GM12878 (cell line): ENCODE measurements around the gene IGF2R. TPM values are rescaled to one million over a fixed set of nuclear protein-coding genes. Genes with fewer than 3 reads are reported as not detected.
A peak's percentile ranks its signal among the peaks of the same experiment; 100 is the strongest.

Experiments
- ATAC-seq: fragments of 200-7000 bp; cut with Tn5 transposase; 3 replicates; pipeline ENCODE4 v1.9.1; 2020; ENCODE audit warnings: mild to moderate bottlenecking, moderate library complexity
- BruUV-seq: library from RNA; stranded (reverse); fragments of 400-500 nt; replicated peaks from 2 replicates; lab custom pipeline; 2021; lab: Mats Ljungman, UMichigan
- CTCF ChIA-PET: fragments of 300-600 bp; sonication (Branson Sonifier 250); formaldehyde crosslinking; extraction: SDS; loops from one replicate; lab custom pipeline; 2021; ENCODE audit warnings: inconsistent platforms; lab: Yijun Ruan, JAX
- POLR2A ChIA-PET: fragments of 350-600 bp; formaldehyde crosslinking; extraction: SDS; loops from one replicate; lab custom pipeline; 2021; ENCODE audit warnings: inconsistent platforms; lab: Charles Lee
- RAD21 ChIA-PET: fragments of 300-600 bp; sonication (Branson Sonifier 250); formaldehyde crosslinking; loops from one replicate; lab custom pipeline; 2023; ENCODE audit warnings: antibody characterized with exemption; ENCODE audit not compliant: unreplicated experiment; lab: Charles Lee
- SMC1A ChIA-PET: fragments of 300-600 bp; sonication (Branson Sonifier 250); formaldehyde crosslinking; loops from one replicate; lab custom pipeline; 2023; ENCODE audit not compliant: unreplicated experiment, uncharacterized antibody; lab: Charles Lee
- DNase-seq: peaks from one replicate; pipeline ENCODE4 v3.0.0-alpha.2; 2011; ENCODE audit warnings: low read depth, low spot score
- FAIRE-seq: peaks from 3 replicates; lab custom pipeline; 2011; peaks lifted over from hg19 to GRCh38; lab: Jason Lieb, UNC
- H2AFZ ChIP-seq: 2 replicates; pipeline ENCODE4 v1.6.0; 2011; ENCODE audit warnings: low read depth, low read length, control low read depth; ENCODE audit not compliant: control insufficient read depth
- H3K27ac ChIP-seq: 2 replicates; pipeline ENCODE4 v1.5.1; 2011; ENCODE audit warnings: control low read depth; ENCODE audit not compliant: control insufficient read depth, insufficient read depth
- H3K27me3 ChIP-seq, 2 experiments: replicated peaks in 1 of 2; 2 replicates each; pipeline versions ENCODE4 v1.6.0 to v1.6.1; 2011; ENCODE audit warnings: low read length in 1 of 2; ENCODE audit not compliant: control insufficient read depth in 2 of 2, insufficient read depth in 2 of 2
- H3K36me3 ChIP-seq, 2 experiments: 2 replicates each; pipeline ENCODE4 v1.5.1; 2011; ENCODE audit warnings: low read length in 1 of 2; ENCODE audit not compliant: control insufficient read depth in 2 of 2, insufficient read depth in 2 of 2
- H3K4me1 ChIP-seq: 2 replicates; pipeline ENCODE4 v1.6.1; 2011; ENCODE audit warnings: mild to moderate bottlenecking, low read length, moderate library complexity, mixed read lengths; ENCODE audit not compliant: control insufficient read depth, insufficient read depth
- H3K4me2 ChIP-seq: 2 replicates; pipeline ENCODE4 v1.6.0; 2011; ENCODE audit warnings: control low read depth; ENCODE audit not compliant: control insufficient read depth, insufficient read depth
- H3K4me3 ChIP-seq: fragments of 200-600 bp; sonication (generic); 2 replicates; pipeline ENCODE4 v1.5.1; 2016
- H3K79me2 ChIP-seq: 2 replicates; pipeline ENCODE4 v1.6.0; 2011; ENCODE audit warnings: low read length; ENCODE audit not compliant: control insufficient read depth, insufficient read depth
- H3K9ac ChIP-seq: 2 replicates; pipeline ENCODE4 v1.8.0; 2011; ENCODE audit warnings: low read length, control low read depth, mixed read lengths; ENCODE audit not compliant: control insufficient read depth, insufficient read depth
- H3K9me3 ChIP-seq: replicated peaks from 3 replicates; pipeline ENCODE4 v1.5.1; 2011; ENCODE audit warnings: mild to moderate bottlenecking, low read length; ENCODE audit not compliant: control insufficient read depth, insufficient read depth
- H4K20me1 ChIP-seq: 2 replicates; pipeline ENCODE4 v1.6.0; 2011; ENCODE audit not compliant: control insufficient read depth, insufficient read depth
- CTCF ChIP-seq, 3 experiments: IDR thresholded peaks in 2 of 3; conservative IDR thresholded peaks in 1 of 3; 2 replicates each; pipeline ENCODE4 v1.5.1; 2011; ENCODE audit warnings: low read depth in 3 of 3, low read length in 3 of 3, mild to moderate bottlenecking in 3 of 3, control low read depth in 2 of 3, moderate library complexity in 2 of 3, inconsistent platforms in 1 of 3, mixed read lengths in 1 of 3; ENCODE audit not compliant: control insufficient read depth in 2 of 3, insufficient read depth in 1 of 3; ENCODE audit errors: extremely low read depth in 1 of 3
- DPF2 ChIP-seq: fragments of 450-650 bp; IDR thresholded peaks from 2 replicates; pipeline ENCODE4 v1.6.1; 2017; ENCODE audit warnings: mild to moderate bottlenecking
- NR2F1 ChIP-seq: fragments of 450-650 bp; conservative IDR thresholded peaks from 2 replicates; pipeline ENCODE4 v1.6.1; 2017; ENCODE audit warnings: mild to moderate bottlenecking
- RAD21 ChIP-seq: IDR thresholded peaks from 2 replicates; pipeline ENCODE4 v1.6.1; 2011; ENCODE audit warnings: mild to moderate bottlenecking, low read depth, low read length, moderate library complexity; ENCODE audit not compliant: insufficient read depth
- RUNX3 ChIP-seq: IDR thresholded peaks from 2 replicates; pipeline ENCODE4 v1.6.1; 2012; ENCODE audit warnings: low read length, inconsistent platforms
- SMAD5 ChIP-seq: IDR thresholded peaks from 2 replicates; pipeline ENCODE4 v1.6.1; 2016; ENCODE audit warnings: antibody characterized with exemption, low read depth
- SMC3 ChIP-seq: IDR thresholded peaks from 2 replicates; pipeline ENCODE4 v1.6.1; 2011; ENCODE audit warnings: low read length, improper control_type of control experiment, borderline replicate concordance
- YBX1 ChIP-seq: fragments of 450-650 bp; IDR thresholded peaks from 2 replicates; pipeline ENCODE4 v1.6.1; 2016; ENCODE audit warnings: antibody characterized with exemption
- YY1 ChIP-seq: IDR thresholded peaks from 2 replicates; pipeline ENCODE4 v1.6.1; 2011; ENCODE audit warnings: low read depth, mild to moderate bottlenecking, low read length
- ZBTB11 ChIP-seq: fragments of 450-650 bp; formaldehyde crosslinking; IDR thresholded peaks from 2 replicates; pipeline ENCODE4 v1.5.0; 2022; ENCODE audit warnings: mild to moderate bottlenecking, missing genetic modification characterization
- WGBS: methylation state at CpG from one replicate; pipeline ENCODE4 v1.1.6; 2016; ENCODE audit warnings: low lambda C conversion rate; ENCODE audit not compliant: insufficient replicate concordance, insufficient coverage; ENCODE audit errors: missing lambda C conversion rate; 5-methylcytosine and 5-hydroxymethylcytosine counted together
- in situ Hi-C: fragments of 300-500 bp; cut with MboI; formaldehyde crosslinking; loops from 9 replicates; pipeline ENCODE4 v1.14.3; 2018; ENCODE audit warnings: mixed read lengths
- intact Hi-C: fragments of 100-400 bp; cut with micrococcal nuclease; formaldehyde crosslinking; loops from one replicate; pipeline ENCODE4 v1.14.2; 2022; ENCODE audit not compliant: unreplicated experiment
- polyA plus RNA-seq, 11 experiments: library from polyadenylated mRNA; depleted of rRNA in 4 of 11; unstranded in 6 of 11; stranded (reverse) in 5 of 11; fragments of >200 nt; fragmentation: Nextera tagmentation in 4 of 11; fragmentation: Illumina TruSeq in 1 of 11; extraction: Ambion mirVana in 4 of 11; extraction: Trizol in 1 of 11; gene quantifications; 1 replicate in 1 of 11; 2 replicates in 10 of 11; pipeline versions ENCODE4 v1.2.1 to v1.2.3, GENCODE V29; 2011 to 2016; ENCODE audit warnings: inconsistent platforms in 2 of 11, missing spikeins in 2 of 11, low read depth in 1 of 11
- total RNA-seq, 4 experiments: library from RNA; depleted of rRNA in 3 of 4; stranded (reverse); fragments of >200 nt in 3 of 4; fragmentation: Illumina TruSeq in 1 of 4; extraction: Trizol in 1 of 4; gene quantifications; 2 replicates each; pipeline versions ENCODE4 v1.2.1 to v1.2.3, GENCODE V29; 2013 to 2021

The IGF2R gene
- total and polyA plus RNA-seq, 10 of the 15 experiments (the other 5 are each of a cell fraction or from before 2014, with no cell fraction given), result 1.00 to 40.1 (median 16.8) TPM

- RAD21 ChIA-PET, result interaction anchor here (0.6 to 1.7 kb wide), 7 partner anchors 113 to 318 kb away, joined by 3 to 16 read pairs (median 4); no protein-coding TSS in a partner anchor
- DNase-seq (peak; percentile 23), ATAC-seq (peak; percentile 72), FAIRE-seq (peak; percentile 94)
- SMC1A ChIA-PET, result interaction anchor here (0.7 to 2.9 kb wide), 8 partner anchors 9 to 381 kb away, joined by 3 to 23 read pairs (median 4); no protein-coding TSS in a partner anchor
- Histone ChIP-seq H3K9ac (no peak overlapping the region), H3K27ac (no peak overlapping the region), H3K27me3 (no peaks in the 10 kb centered on the region; a peak in 1 of 4 replicates), H3K9me3 (no peaks in the 10 kb centered on the region), H3K79me2 (no peaks in the 10 kb centered on the region), H3K4me1 (no peaks in the 10 kb centered on the region), H2AFZ (no peak overlapping the region), H3K4me3 (no peak overlapping the region), H3K4me2 (no peak overlapping the region), H4K20me1 (no peaks in the 10 kb centered on the region), H3K36me3 (no peaks in the 10 kb centered on the region)
- 40% methylated on average over 8 of the region's 8 CpGs for WGBS
- CTCF ChIA-PET, result interaction anchor here (0.6 to 4.2 kb wide), 17 partner anchors 9 to 1336 kb away, joined by 3 to 49 read pairs (median 4); no protein-coding TSS in a partner anchor
- POLR2A ChIA-PET, result no interaction called here
- intact Hi-C loops (loop anchor here (1.0 to 10.0 kb wide), 3 partner anchors 318 to 527 kb away; partner anchors contain the start of gene LPA), in situ Hi-C loops (no loop called here)
- TF ChIP-seq YY1, result peak; percentile 49; the same call in 1 of the 2 replicates
- TF ChIP-seq RAD21, result peak; percentile 73
- TF ChIP-seq SMAD5, result no peak
- no peak for TF ChIP-seq DPF2
- TF ChIP-seq YBX1, result no peak
- no peak for TF ChIP-seq ZBTB11
- peak; percentile 38; the same call in 1 of the 2 replicates for TF ChIP-seq RUNX3
- no peak for TF ChIP-seq NR2F1
- TF ChIP-seq SMC3, result peak; percentile 91
- TF ChIP-seq CTCF (IDR thresholded peaks at IDR 0.05 in 2 of 3, conservative IDR thresholded peaks at IDR 0.05 in 1 of 3; ENCODE audit: control insufficient read depth in 2 of 3, extremely low read depth in 1 of 3, insufficient read depth in 1 of 3, low read depth in 3 of 3, low read length in 3 of 3), result peak; percentile 67 to 85 (median 77)
- no TSS peak for BruUV-seq
These were observed 169.3 kb downstream of the IGF2R start for GRCh38 chr6:160137989-160138835.
